Tibial nerve (tissue), 4 donors: ENCODE results near the gene TBP.

Experiments
- EP300 ChIP-seq, 2 donors: sonication (generic); formaldehyde crosslinking; IDR thresholded peaks; one replicate each; pipeline ENCODE4 v1.6.1; 2017; ENCODE audit warnings: antibody characterized with exemption in 2 of 2, mild to moderate bottlenecking in 1 of 2
- POLR2A ChIP-seq, 2 donors: fragments of 450-650 bp; IDR thresholded peaks; one replicate each; pipeline ENCODE4 v1.6.1; 2017; ENCODE audit warnings: antibody characterized with exemption in 2 of 2, mild to moderate bottlenecking in 2 of 2, moderate library complexity in 2 of 2
- TF ChIP-seq, protein P1 (sequence below), 5 experiments: fragments of 200-600 bp in 3 of 5; fragments of 450-650 bp in 2 of 5; sonication (generic) in 3 of 5; IDR thresholded peaks; one replicate each; pipeline ENCODE4 v1.5.1; 2016 to 2019; ENCODE audit warnings: antibody characterized with exemption in 5 of 5, mild to moderate bottlenecking in 3 of 5, moderate library complexity in 2 of 5

- TF ChIP-seq, protein P1, sequence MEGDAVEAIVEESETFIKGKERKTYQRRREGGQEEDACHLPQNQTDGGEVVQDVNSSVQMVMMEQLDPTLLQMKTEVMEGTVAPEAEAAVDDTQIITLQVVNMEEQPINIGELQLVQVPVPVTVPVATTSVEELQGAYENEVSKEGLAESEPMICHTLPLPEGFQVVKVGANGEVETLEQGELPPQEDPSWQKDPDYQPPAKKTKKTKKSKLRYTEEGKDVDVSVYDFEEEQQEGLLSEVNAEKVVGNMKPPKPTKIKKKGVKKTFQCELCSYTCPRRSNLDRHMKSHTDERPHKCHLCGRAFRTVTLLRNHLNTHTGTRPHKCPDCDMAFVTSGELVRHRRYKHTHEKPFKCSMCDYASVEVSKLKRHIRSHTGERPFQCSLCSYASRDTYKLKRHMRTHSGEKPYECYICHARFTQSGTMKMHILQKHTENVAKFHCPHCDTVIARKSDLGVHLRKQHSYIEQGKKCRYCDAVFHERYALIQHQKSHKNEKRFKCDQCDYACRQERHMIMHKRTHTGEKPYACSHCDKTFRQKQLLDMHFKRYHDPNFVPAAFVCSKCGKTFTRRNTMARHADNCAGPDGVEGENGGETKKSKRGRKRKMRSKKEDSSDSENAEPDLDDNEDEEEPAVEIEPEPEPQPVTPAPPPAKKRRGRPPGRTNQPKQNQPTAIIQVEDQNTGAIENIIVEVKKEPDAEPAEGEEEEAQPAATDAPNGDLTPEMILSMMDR (IDR thresholded peaks at IDR 0.05) = no peak
- TF ChIP-seq EP300 (IDR thresholded peaks at IDR 0.05) (no peak), POLR2A (IDR thresholded peaks at IDR 0.05) (no peak)
These were observed 16.8 kb upstream of the TBP start for GRCh38 chr6:170537329-170537728.
